Measurements from ENCODE around the gene SGK2.
A peak's percentile ranks its signal among the peaks of the same experiment; 100 is the strongest.

SGK2 gene

GRCh38 chr20:43530321-43531090 is 28.3 kb upstream of the SGK2 start:
- no peak overlapping the region for H3K4me3 ChIP-seq (ENCODE audit: control insufficient read depth, low read depth, low read length)
- TF ChIP-seq CTCF (IDR thresholded peaks at IDR 0.05; ENCODE audit: control insufficient read depth, insufficient read depth, low read depth, low read length, missing control alignments): no peak
- DNase-seq (ENCODE audit: low read depth): no peak

- H3K4me3 ChIP-seq (ENCODE audit: control insufficient read depth, low read depth, low read length): no peak overlapping the region
- no peak for TF ChIP-seq CTCF (IDR thresholded peaks at IDR 0.05; ENCODE audit: control insufficient read depth, insufficient read depth, low read depth, low read length, missing control alignments)
- no peak for DNase-seq (ENCODE audit: low read depth)
These were observed 27.8 kb upstream of the SGK2 start for GRCh38 chr20:43531091-43531443.

GRCh38 chr20:43532416-43533055 is 26.3 kb upstream of the SGK2 start:
- no peak overlapping the region for H3K4me3 ChIP-seq (ENCODE audit: control insufficient read depth, low read depth, low read length)
- no peak for DNase-seq (ENCODE audit: low read depth)
- TF ChIP-seq CTCF (IDR thresholded peaks at IDR 0.05; ENCODE audit: control insufficient read depth, insufficient read depth, low read depth, low read length, missing control alignments): no peak

- no peak overlapping the region for H3K4me3 ChIP-seq (ENCODE audit: control insufficient read depth, low read depth, low read length)
- TF ChIP-seq CTCF (IDR thresholded peaks at IDR 0.05; ENCODE audit: control insufficient read depth, insufficient read depth, low read depth, low read length, missing control alignments): no peak
- peak; percentile 21 for DNase-seq (ENCODE audit: low read depth)
These were observed 25.8 kb upstream of the SGK2 start for GRCh38 chr20:43533060-43533459.

- TF ChIP-seq CTCF (IDR thresholded peaks at IDR 0.05; ENCODE audit: control insufficient read depth, insufficient read depth, low read depth, low read length, missing control alignments): no peak
- DNase-seq (ENCODE audit: low read depth): no peak
- no peak overlapping the region for H3K4me3 ChIP-seq (ENCODE audit: control insufficient read depth, low read depth, low read length)
These were observed 24.8 kb upstream of the SGK2 start for GRCh38 chr20:43534016-43534415.

GRCh38 chr20:43534791-43535350 is 24.0 kb upstream of the SGK2 start:
- H3K4me3 ChIP-seq (ENCODE audit: control insufficient read depth, low read depth, low read length): no peak overlapping the region
- no peak for TF ChIP-seq CTCF (IDR thresholded peaks at IDR 0.05; ENCODE audit: control insufficient read depth, insufficient read depth, low read depth, low read length, missing control alignments)
- no peak for DNase-seq (ENCODE audit: low read depth)
